Right lobe of liver (tissue), 4 donors: Measurements from ENCODE around the gene SLC35A3.

Experiments
- CTCF ChIP-seq, 4 donors: fragments of 200-600 bp in 3 of 4; fragments of 450-650 bp in 1 of 4; IDR thresholded peaks; one replicate each; pipeline versions ENCODE4 v1.5.1 to v1.8.0; 2016 to 2022; ENCODE audit warnings: antibody characterized with exemption in 4 of 4, mild to moderate bottlenecking in 2 of 4
- POLR2A ChIP-seq: fragments of 450-650 bp; IDR thresholded peaks from one replicate; pipeline ENCODE4 v1.6.1; 2017; ENCODE audit warnings: antibody characterized with exemption, mild to moderate bottlenecking
- donor health status: DM: no; HTN: no; CAD: no.
- donor health status: DM: no; HTN: no; CAD: no.
- donor health status: DM: no; HTN: yes; CAD: no.

DNA sequence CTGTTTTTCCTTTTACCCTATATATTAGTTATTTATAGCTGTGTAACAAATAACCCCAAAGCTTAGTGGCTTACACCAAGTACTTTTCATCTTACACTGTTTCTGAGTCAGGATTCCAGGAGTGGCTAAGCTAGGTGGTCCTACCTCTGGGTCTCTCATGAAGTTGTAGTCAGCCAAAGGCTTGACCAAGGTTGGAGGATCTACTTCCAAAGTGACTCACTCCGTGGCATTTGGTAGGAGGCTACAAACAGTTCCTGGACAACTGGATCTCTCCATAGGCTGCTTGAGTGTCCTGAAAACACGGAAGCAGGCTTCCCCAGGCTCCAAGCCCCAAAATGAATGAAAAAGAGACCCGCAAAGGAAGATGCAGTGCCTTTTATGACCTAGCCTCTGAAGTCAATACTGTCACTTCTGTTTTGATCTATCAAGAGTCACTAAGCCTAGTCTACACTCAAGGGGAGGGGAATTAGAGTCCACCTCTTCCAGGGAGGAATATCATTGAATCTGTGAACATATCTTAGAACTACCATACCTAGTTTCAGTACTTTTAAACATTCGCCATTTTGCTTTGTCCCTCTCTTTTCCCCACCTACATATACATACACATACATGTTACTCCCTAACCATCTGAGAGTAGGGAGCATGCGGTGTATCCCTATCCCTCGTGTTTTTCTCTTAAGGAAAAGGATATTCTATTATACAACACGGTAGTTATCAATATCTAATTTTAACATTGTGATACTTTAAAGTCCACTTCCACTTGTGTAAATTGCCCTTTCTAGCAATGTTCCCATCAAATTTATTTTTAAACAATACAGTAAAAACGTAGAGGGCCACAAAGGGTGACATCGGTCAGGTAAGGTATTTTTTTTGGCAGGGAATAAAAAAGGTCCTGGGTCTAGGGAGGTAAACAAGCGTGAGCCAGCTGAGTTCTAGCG is 67.2 kb downstream of the SLC35A3 start:
- no peak for TF ChIP-seq CTCF (IDR thresholded peaks at IDR 0.05)
- TF ChIP-seq POLR2A: no peak
